DND-41 (cell line): Measurements from ENCODE around the gene CDCA8.
"Not testable (repeated sequence)": the region's sequence is repeated elsewhere in the genome, so short reads cannot be mapped to it uniquely, and the experiment has no call there.

Experiments
- EZH2 ChIP-seq: IDR thresholded peaks from 3 replicates; pipeline ENCODE4 v1.6.1; 2012; ENCODE audit warnings: borderline replicate concordance, low read depth, mild to moderate bottlenecking, moderate library complexity, low read length, inconsistent platforms; ENCODE audit not compliant: severe bottlenecking
- TF ChIP-seq, protein P1 (sequence below): IDR thresholded peaks from 2 replicates; pipeline ENCODE4 v1.5.1; 2012; ENCODE audit warnings: borderline replicate concordance, low read length, moderate library complexity, mild to moderate bottlenecking; ENCODE audit not compliant: poor library complexity, severe bottlenecking; ENCODE audit errors: extremely low read depth

DNA sequence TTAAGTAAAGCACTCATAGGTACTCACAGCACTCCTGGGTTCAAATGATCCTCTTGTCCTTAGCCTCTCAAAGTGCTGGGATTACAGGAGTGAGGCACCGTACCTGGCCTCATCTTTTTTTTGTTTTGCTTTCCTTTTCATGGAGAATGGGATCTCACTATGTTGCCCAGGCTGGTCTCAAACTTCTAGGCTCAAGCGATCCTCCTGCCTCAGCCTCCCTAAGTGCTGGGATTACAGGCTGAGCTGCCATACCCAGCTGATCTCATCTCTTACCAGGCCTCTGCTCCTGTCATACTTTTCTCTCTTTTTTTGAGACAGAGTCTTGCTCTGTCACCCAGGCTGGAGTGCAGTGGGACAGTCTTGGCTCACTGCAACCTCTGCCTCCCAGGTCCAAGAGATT, 4.6 kb upstream of the CDCA8 start:
- TF ChIP-seq, protein P1, sequence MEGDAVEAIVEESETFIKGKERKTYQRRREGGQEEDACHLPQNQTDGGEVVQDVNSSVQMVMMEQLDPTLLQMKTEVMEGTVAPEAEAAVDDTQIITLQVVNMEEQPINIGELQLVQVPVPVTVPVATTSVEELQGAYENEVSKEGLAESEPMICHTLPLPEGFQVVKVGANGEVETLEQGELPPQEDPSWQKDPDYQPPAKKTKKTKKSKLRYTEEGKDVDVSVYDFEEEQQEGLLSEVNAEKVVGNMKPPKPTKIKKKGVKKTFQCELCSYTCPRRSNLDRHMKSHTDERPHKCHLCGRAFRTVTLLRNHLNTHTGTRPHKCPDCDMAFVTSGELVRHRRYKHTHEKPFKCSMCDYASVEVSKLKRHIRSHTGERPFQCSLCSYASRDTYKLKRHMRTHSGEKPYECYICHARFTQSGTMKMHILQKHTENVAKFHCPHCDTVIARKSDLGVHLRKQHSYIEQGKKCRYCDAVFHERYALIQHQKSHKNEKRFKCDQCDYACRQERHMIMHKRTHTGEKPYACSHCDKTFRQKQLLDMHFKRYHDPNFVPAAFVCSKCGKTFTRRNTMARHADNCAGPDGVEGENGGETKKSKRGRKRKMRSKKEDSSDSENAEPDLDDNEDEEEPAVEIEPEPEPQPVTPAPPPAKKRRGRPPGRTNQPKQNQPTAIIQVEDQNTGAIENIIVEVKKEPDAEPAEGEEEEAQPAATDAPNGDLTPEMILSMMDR = not testable (repeated sequence)
- not testable (repeated sequence) for TF ChIP-seq EZH2
